ENCODE data around the gene HES4. TPM values are rescaled to one million over a fixed set of nuclear protein-coding genes. Genes with fewer than 3 reads are reported as not detected.

HES4 gene
- total and polyA plus RNA-seq, 2 of the 13 experiments (the other 11 are each of a cell fraction or from before 2014, with no cell fraction given) = 8.8 to 10.6 TPM

DNA sequence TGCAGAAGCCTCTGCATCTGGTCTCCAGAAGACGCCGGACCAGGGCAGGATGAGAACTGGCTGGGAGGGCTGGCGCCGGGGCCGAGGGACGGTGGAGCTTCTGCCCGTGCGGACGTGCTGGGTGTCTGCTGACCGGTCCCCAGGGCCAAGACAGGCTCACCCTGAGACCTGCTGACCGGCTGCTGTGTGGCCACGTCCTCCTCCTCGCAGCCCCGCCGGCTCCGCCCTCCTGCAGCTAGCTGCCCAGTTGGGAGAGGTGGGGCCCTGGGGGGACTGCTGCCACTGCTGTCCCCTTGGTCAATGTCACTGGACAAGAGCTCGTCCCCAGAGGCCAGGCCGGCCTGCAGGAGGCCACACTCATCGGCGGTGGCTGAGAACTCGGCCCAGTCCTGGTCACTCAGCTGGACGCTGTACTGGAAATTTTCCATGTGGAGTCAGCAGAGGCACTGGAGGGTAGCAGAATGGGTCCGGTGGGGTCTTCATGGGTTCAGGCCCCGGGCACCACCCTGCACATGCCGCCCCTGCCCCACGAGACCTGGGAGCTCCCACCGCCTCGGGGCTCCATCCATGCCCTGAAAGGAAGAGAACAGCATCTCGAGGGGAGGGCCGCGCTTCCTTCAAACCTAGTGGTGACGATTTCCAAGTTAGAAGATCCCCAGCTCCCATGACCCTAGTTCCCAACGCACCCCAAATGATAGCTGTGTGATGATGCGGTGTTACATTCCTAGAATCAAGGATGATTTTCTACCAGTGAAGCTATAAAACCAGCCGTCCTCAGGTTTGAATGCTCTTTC, 19.1 kb downstream of the HES4 start (continued):
- TF ChIP-seq ESRRA (CRISPR knock-in tag; IDR thresholded peaks at IDR 0.05; ENCODE audit: low read depth) (0 out of 2 replicates have a peak, but pooled peaks have one; percentile 39), ZNF780A (CRISPR knock-in tag; IDR thresholded peaks at IDR 0.05) (no peak), RBM22 (optimal IDR thresholded peaks at IDR 0.05; ENCODE audit: low read length) (no peak), CENPT (CRISPR knock-in tag; IDR thresholded peaks at IDR 0.05; ENCODE audit: low read depth) (no peak), ZNF546 (CRISPR knock-in tag; conservative IDR thresholded peaks at IDR 0.05) (0 out of 2 replicates have a peak, but pooled peaks have one; percentile 16), ZNF75D (CRISPR knock-in tag; IDR thresholded peaks at IDR 0.05; ENCODE audit: borderline replicate concordance) (no peak), ZNF577 (CRISPR knock-in tag; IDR thresholded peaks at IDR 0.05; ENCODE audit: borderline replicate concordance, low read depth) (no peak), ZNF143 (CRISPR knock-in tag; IDR thresholded peaks at IDR 0.05) (no peak), BRD4 (CRISPR knock-in tag; IDR thresholded peaks at IDR 0.05) (no peak), ZNF3 (CRISPR knock-in tag; IDR thresholded peaks at IDR 0.05) (no peak), ZNF776 (CRISPR knock-in tag; IDR thresholded peaks at IDR 0.05) (0 out of 2 replicates have a peak, but pooled peaks have one; percentile 7), FOXP1 (IDR thresholded peaks at IDR 0.05) (no peak), FOXP1 (CRISPR knock-in tag; IDR thresholded peaks at IDR 0.05) (no peak), YY1 (IDR thresholded peaks at IDR 0.05; ENCODE audit: insufficient read depth, insufficient replicate concordance, low read depth, low read length) (peak; percentile 45), ZNF343 (CRISPR knock-in tag; IDR thresholded peaks at IDR 0.05) (0 out of 2 replicates have a peak, but pooled peaks have one; percentile 37), ZNF672 (CRISPR knock-in tag; IDR thresholded peaks at IDR 0.05) (no peak), ARNT (IDR thresholded peaks at IDR 0.05) (no peak), NFE2L1 (CRISPR knock-in tag; IDR thresholded peaks at IDR 0.05; ENCODE audit: borderline replicate concordance) (no peak), SCMH1 (CRISPR knock-in tag; IDR thresholded peaks at IDR 0.05; ENCODE audit: borderline replicate concordance) (no peak), ARHGAP35 (CRISPR knock-in tag; IDR thresholded peaks at IDR 0.05; ENCODE audit: borderline replicate concordance) (no peak; the same call in 1 of the 2 replicates)
- TF ChIP-seq, protein P1, sequence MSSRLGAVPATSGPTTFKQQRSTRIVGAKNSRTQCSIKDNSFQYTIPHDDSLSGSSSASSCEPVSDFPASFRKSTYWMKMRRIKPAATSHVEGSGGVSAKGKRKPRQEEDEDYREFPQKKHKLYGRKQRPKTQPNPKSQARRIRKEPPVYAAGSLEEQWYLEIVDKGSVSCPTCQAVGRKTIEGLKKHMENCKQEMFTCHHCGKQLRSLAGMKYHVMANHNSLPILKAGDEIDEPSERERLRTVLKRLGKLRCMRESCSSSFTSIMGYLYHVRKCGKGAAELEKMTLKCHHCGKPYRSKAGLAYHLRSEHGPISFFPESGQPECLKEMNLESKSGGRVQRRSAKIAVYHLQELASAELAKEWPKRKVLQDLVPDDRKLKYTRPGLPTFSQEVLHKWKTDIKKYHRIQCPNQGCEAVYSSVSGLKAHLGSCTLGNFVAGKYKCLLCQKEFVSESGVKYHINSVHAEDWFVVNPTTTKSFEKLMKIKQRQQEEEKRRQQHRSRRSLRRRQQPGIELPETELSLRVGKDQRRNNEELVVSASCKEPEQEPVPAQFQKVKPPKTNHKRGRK (CRISPR knock-in tag; IDR thresholded peaks at IDR 0.05) = no peak
- TF ChIP-seq, protein P2, sequence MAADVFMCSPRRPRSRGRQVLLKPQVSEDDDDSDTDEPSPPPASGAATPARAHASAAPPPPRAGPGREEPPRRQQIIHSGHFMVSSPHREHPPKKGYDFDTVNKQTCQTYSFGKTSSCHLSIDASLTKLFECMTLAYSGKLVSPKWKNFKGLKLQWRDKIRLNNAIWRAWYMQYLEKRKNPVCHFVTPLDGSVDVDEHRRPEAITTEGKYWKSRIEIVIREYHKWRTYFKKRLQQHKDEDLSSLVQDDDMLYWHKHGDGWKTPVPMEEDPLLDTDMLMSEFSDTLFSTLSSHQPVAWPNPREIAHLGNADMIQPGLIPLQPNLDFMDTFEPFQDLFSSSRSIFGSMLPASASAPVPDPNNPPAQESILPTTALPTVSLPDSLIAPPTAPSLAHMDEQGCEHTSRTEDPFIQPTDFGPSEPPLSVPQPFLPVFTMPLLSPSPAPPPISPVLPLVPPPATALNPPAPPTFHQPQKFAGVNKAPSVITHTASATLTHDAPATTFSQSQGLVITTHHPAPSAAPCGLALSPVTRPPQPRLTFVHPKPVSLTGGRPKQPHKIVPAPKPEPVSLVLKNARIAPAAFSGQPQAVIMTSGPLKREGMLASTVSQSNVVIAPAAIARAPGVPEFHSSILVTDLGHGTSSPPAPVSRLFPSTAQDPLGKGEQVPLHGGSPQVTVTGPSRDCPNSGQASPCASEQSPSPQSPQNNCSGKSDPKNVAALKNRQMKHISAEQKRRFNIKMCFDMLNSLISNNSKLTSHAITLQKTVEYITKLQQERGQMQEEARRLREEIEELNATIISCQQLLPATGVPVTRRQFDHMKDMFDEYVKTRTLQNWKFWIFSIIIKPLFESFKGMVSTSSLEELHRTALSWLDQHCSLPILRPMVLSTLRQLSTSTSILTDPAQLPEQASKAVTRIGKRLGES (CRISPR knock-in tag; IDR thresholded peaks at IDR 0.05; ENCODE audit: borderline replicate concordance) = no peak
- TF ChIP-seq, protein P3, sequence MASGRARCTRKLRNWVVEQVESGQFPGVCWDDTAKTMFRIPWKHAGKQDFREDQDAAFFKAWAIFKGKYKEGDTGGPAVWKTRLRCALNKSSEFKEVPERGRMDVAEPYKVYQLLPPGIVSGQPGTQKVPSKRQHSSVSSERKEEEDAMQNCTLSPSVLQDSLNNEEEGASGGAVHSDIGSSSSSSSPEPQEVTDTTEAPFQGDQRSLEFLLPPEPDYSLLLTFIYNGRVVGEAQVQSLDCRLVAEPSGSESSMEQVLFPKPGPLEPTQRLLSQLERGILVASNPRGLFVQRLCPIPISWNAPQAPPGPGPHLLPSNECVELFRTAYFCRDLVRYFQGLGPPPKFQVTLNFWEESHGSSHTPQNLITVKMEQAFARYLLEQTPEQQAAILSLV (CRISPR knock-in tag; IDR thresholded peaks at IDR 0.05; ENCODE audit: borderline replicate concordance) = peak; percentile 38; the same call in 1 of the 2 replicates
- TF ChIP-seq, protein P4, sequence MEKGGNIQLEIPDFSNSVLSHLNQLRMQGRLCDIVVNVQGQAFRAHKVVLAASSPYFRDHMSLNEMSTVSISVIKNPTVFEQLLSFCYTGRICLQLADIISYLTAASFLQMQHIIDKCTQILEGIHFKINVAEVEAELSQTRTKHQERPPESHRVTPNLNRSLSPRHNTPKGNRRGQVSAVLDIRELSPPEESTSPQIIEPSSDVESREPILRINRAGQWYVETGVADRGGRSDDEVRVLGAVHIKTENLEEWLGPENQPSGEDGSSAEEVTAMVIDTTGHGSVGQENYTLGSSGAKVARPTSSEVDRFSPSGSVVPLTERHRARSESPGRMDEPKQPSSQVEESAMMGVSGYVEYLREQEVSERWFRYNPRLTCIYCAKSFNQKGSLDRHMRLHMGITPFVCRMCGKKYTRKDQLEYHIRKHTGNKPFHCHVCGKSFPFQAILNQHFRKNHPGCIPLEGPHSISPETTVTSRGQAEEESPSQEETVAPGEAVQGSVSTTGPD (CRISPR knock-in tag; IDR thresholded peaks at IDR 0.05) = no peak

Data from HepG2 (cell line).